Activated T-helper 17 cell treated with anti-CD3 and anti-CD28 coated beads, Interleukin-2, amount 50 U/mL, for 72 hours (primary cell): Measurements from ENCODE around the gene TRAM2. TPM values are rescaled to one million over a fixed set of nuclear protein-coding genes. Genes with fewer than 3 reads are reported as not detected.
A peak's percentile ranks its signal among the peaks of the same experiment; 100 is the strongest.

Experiments
- ATAC-seq: fragments of 150-1000 bp; cut with Tn5 transposase; replicated peaks from 2 replicates; pipeline ENCODE4 v1.10.0; 2021; ENCODE audit warnings: mild to moderate bottlenecking, moderate library complexity
- H3K27ac Mint-ChIP-seq: one replicate; pipeline ENCODE4 v1.8.0; 2022; ENCODE audit warnings: mixed read lengths
- H3K27me3 Mint-ChIP-seq: one replicate; pipeline ENCODE4 v1.8.0; 2022; ENCODE audit warnings: mixed read lengths
- H3K36me3 Mint-ChIP-seq: one replicate; pipeline ENCODE4 v1.8.0; 2022; ENCODE audit warnings: low read depth, mild to moderate bottlenecking, mixed read lengths
- H3K4me1 Mint-ChIP-seq: one replicate; pipeline ENCODE4 v1.8.0; 2022; ENCODE audit warnings: mixed read lengths
- H3K4me3 Mint-ChIP-seq: one replicate; pipeline ENCODE4 v1.8.0; 2022; ENCODE audit warnings: mild to moderate bottlenecking, mixed read lengths
- H3K9me3 Mint-ChIP-seq: one replicate; pipeline ENCODE4 v1.8.0; 2022; ENCODE audit warnings: mixed read lengths
- total RNA-seq, 2 donors: library from RNA; stranded (reverse); gene quantifications; one replicate each; pipeline ENCODE4 v1.2.3, GENCODE V29; 2022

TRAM2 gene
- total RNA-seq, 2 donors from 2014 or later = 1.7 to 5.4 TPM

- no peak for ATAC-seq
- Mint-ChIP-seq H3K9me3 (no peaks in the 10 kb centered on the region), H3K27me3 (no peaks in the 10 kb centered on the region), H3K36me3 (peaks cover 46% of the 10 kb centered on the region), H3K27ac (no peak overlapping the region), H3K4me3 (no peak overlapping the region), H3K4me1 (peaks cover 5% of the 10 kb centered on the region)
Observed at GRCh38 chr6:52513464-52513863, 63.4 kb downstream of the TRAM2 start.

GRCh38 chr6:52512199-52512598, 64.7 kb downstream of the TRAM2 start:
- Mint-ChIP-seq H3K4me1 (no peaks in the 10 kb centered on the region), H3K27ac (no peak overlapping the region), H3K27me3 (no peaks in the 10 kb centered on the region), H3K36me3 (peaks cover 59% of the 10 kb centered on the region), H3K4me3 (no peak overlapping the region), H3K9me3 (no peaks in the 10 kb centered on the region)
- ATAC-seq = no peak

- no peak overlapping the region for H3K4me3 Mint-ChIP-seq
- no peak for ATAC-seq
- H3K4me1 Mint-ChIP-seq = no peaks in the 10 kb centered on the region
- no peaks in the 10 kb centered on the region for H3K27me3 Mint-ChIP-seq
- H3K9me3 Mint-ChIP-seq = no peaks in the 10 kb centered on the region
- no peak overlapping the region for H3K27ac Mint-ChIP-seq
- peaks cover 59% of the 10 kb centered on the region for H3K36me3 Mint-ChIP-seq
Observed at GRCh38 chr6:52511572-52512151, 65.2 kb downstream of the TRAM2 start.

GRCh38 chr6:52511163-52511562, 65.7 kb downstream of the TRAM2 start:
- Mint-ChIP-seq H3K4me3 (no peak overlapping the region), H3K9me3 (no peaks in the 10 kb centered on the region), H3K27ac (no peak overlapping the region), H3K4me1 (no peaks in the 10 kb centered on the region), H3K27me3 (no peaks in the 10 kb centered on the region), H3K36me3 (peaks cover 59% of the 10 kb centered on the region)
- no peak for ATAC-seq

- no peak for ATAC-seq
- no peak overlapping the region for H3K4me3 Mint-ChIP-seq
- no peaks in the 10 kb centered on the region for H3K27me3 Mint-ChIP-seq
- peaks cover 50% of the 10 kb centered on the region for H3K36me3 Mint-ChIP-seq
- no peak overlapping the region for H3K27ac Mint-ChIP-seq
- H3K9me3 Mint-ChIP-seq = no peaks in the 10 kb centered on the region
- no peaks in the 10 kb centered on the region for H3K4me1 Mint-ChIP-seq
Observed at GRCh38 chr6:52510213-52510562, 66.7 kb downstream of the TRAM2 start.

GRCh38 chr6:52509281-52510212, 67.3 kb downstream of the TRAM2 start:
- ATAC-seq = no peak
- H3K9me3 Mint-ChIP-seq = no peaks in the 10 kb centered on the region
- H3K27me3 Mint-ChIP-seq = no peaks in the 10 kb centered on the region
- no peak overlapping the region for H3K27ac Mint-ChIP-seq
- H3K36me3 Mint-ChIP-seq = peaks cover 44% of the 10 kb centered on the region
- H3K4me3 Mint-ChIP-seq = no peak overlapping the region
- no peaks in the 10 kb centered on the region for H3K4me1 Mint-ChIP-seq

- H3K27me3 Mint-ChIP-seq = no peaks in the 10 kb centered on the region
- H3K9me3 Mint-ChIP-seq = no peaks in the 10 kb centered on the region
- no peak overlapping the region for H3K4me3 Mint-ChIP-seq
- no peak for ATAC-seq
- H3K36me3 Mint-ChIP-seq = peaks cover 34% of the 10 kb centered on the region
- H3K27ac Mint-ChIP-seq = peak overlapping the region; percentile 37
- H3K4me1 Mint-ChIP-seq = no peaks in the 10 kb centered on the region
Observed at GRCh38 chr6:52508261-52508739, 68.6 kb downstream of the TRAM2 start.

GRCh38 chr6:52507557-52508260, 69.2 kb downstream of the TRAM2 start:
- Mint-ChIP-seq H3K4me3 (no peak overlapping the region), H3K27ac (peak overlapping the region; percentile 19), H3K36me3 (peaks cover 28% of the 10 kb centered on the region), H3K4me1 (no peaks in the 10 kb centered on the region), H3K27me3 (no peaks in the 10 kb centered on the region), H3K9me3 (no peaks in the 10 kb centered on the region)
- ATAC-seq = no peak

- ATAC-seq = no peak
- H3K27ac Mint-ChIP-seq = no peak overlapping the region
- H3K27me3 Mint-ChIP-seq = no peaks in the 10 kb centered on the region
- peaks cover 28% of the 10 kb centered on the region for H3K36me3 Mint-ChIP-seq
- no peak overlapping the region for H3K4me3 Mint-ChIP-seq
- no peaks in the 10 kb centered on the region for H3K9me3 Mint-ChIP-seq
- no peaks in the 10 kb centered on the region for H3K4me1 Mint-ChIP-seq
Observed at GRCh38 chr6:52506476-52506875, 70.4 kb downstream of the TRAM2 start.

GRCh38 chr6:52505726-52506409, 71.0 kb downstream of the TRAM2 start:
- ATAC-seq = no peak
- H3K36me3 Mint-ChIP-seq = peaks cover 22% of the 10 kb centered on the region
- no peaks in the 10 kb centered on the region for H3K9me3 Mint-ChIP-seq

GRCh38 chr6:52504782-52505136, 72.1 kb downstream of the TRAM2 start:
- no peaks in the 10 kb centered on the region for H3K4me1 Mint-ChIP-seq

More at GRCh38 chr6:52505726-52506409, 71.0 kb downstream of the TRAM2 start:
- no peaks in the 10 kb centered on the region for H3K27me3 Mint-ChIP-seq
- no peak overlapping the region for H3K4me3 Mint-ChIP-seq
- H3K4me1 Mint-ChIP-seq = no peaks in the 10 kb centered on the region
- H3K27ac Mint-ChIP-seq = no peak overlapping the region

GRCh38 chr6:52503851-52504781, 72.7 kb downstream of the TRAM2 start:
- no peaks in the 10 kb centered on the region for H3K27me3 Mint-ChIP-seq
- H3K4me3 Mint-ChIP-seq = no peak overlapping the region
- H3K9me3 Mint-ChIP-seq = no peaks in the 10 kb centered on the region
- no peaks in the 10 kb centered on the region for H3K4me1 Mint-ChIP-seq
- ATAC-seq = no peak
- no peak overlapping the region for H3K27ac Mint-ChIP-seq
- H3K36me3 Mint-ChIP-seq = peaks cover 19% of the 10 kb centered on the region

More at GRCh38 chr6:52504782-52505136, 72.1 kb downstream of the TRAM2 start:
- H3K27ac Mint-ChIP-seq = no peak overlapping the region
- no peaks in the 10 kb centered on the region for H3K9me3 Mint-ChIP-seq
- ATAC-seq = no peak
- peaks cover 19% of the 10 kb centered on the region for H3K36me3 Mint-ChIP-seq
- H3K27me3 Mint-ChIP-seq = no peaks in the 10 kb centered on the region
- no peak overlapping the region for H3K4me3 Mint-ChIP-seq

- Mint-ChIP-seq H3K36me3 (peaks cover 12% of the 10 kb centered on the region), H3K27me3 (no peaks in the 10 kb centered on the region), H3K9me3 (no peaks in the 10 kb centered on the region), H3K4me1 (no peaks in the 10 kb centered on the region), H3K4me3 (no peak overlapping the region), H3K27ac (no peak overlapping the region)
- ATAC-seq = no peak
Observed at GRCh38 chr6:52503323-52503747, 73.5 kb downstream of the TRAM2 start.
